Measurements from ENCODE around the gene FAM168A.

- no peak for TF ChIP-seq MAX (IDR thresholded peaks at IDR 0.05; ENCODE audit: low read depth, low read length)
- TF ChIP-seq CTCF (IDR thresholded peaks at IDR 0.05; ENCODE audit: low read depth, low read length) = no peak
Observed at GRCh38 chr11:73592640-73593039, 5.3 kb downstream of the FAM168A start.
